Activated T-cell treated with anti-CD3 and anti-CD28 coated beads, Interleukin-2, amount 50 U/mL, for 72 hours (primary cell): ENCODE measurements around the gene WDR77. TPM values are rescaled to one million over a fixed set of nuclear protein-coding genes. Genes with fewer than 3 reads are reported as not detected.
A peak's percentile ranks its signal among the peaks of the same experiment; 100 is the strongest.

Experiments used
- ATAC-seq, 2 donors: fragments of 150-1000 bp; cut with Tn5 transposase; replicated peaks in 1 of 2; 2 replicates each; pipeline ENCODE4 v1.10.0; 2021; ENCODE audit warnings: moderate library complexity in 2 of 2, mild to moderate bottlenecking in 1 of 2
- DNase-seq, 2 donors: peaks; one replicate each; pipeline ENCODE4 v3.0.0; 2021 to 2022; ENCODE audit warnings: mixed read lengths in 1 of 2
- H3K27ac Mint-ChIP-seq: one replicate; pipeline ENCODE4 v1.8.0; 2022; ENCODE audit warnings: mild to moderate bottlenecking, moderate library complexity, mixed read lengths
- H3K27me3 Mint-ChIP-seq: one replicate; pipeline ENCODE4 v1.8.0; 2022; ENCODE audit warnings: low read depth, mixed read lengths
- H3K36me3 Mint-ChIP-seq, 2 donors: one replicate each; pipeline ENCODE4 v1.8.0; 2022; ENCODE audit warnings: mixed read lengths in 2 of 2, mild to moderate bottlenecking in 1 of 2; ENCODE audit not compliant: insufficient read depth in 2 of 2
- H3K4me1 Mint-ChIP-seq: one replicate; pipeline ENCODE4 v1.8.0; 2022; ENCODE audit warnings: low read depth, mixed read lengths
- H3K4me3 Mint-ChIP-seq, 2 donors: one replicate each; pipeline ENCODE4 v1.8.0; 2022; ENCODE audit warnings: mild to moderate bottlenecking in 2 of 2, mixed read lengths in 2 of 2, moderate library complexity in 2 of 2
- H3K9me3 Mint-ChIP-seq, 2 donors: one replicate each; pipeline ENCODE4 v1.8.0; 2022; ENCODE audit warnings: mixed read lengths in 2 of 2
- total RNA-seq, 2 donors: library from RNA; stranded (reverse); gene quantifications; one replicate each; pipeline ENCODE4 v1.2.3, GENCODE V29; 2022

WDR77 gene
- total RNA-seq, 2 donors from 2014 or later, result 15.7 to 21.5 TPM

DNA sequence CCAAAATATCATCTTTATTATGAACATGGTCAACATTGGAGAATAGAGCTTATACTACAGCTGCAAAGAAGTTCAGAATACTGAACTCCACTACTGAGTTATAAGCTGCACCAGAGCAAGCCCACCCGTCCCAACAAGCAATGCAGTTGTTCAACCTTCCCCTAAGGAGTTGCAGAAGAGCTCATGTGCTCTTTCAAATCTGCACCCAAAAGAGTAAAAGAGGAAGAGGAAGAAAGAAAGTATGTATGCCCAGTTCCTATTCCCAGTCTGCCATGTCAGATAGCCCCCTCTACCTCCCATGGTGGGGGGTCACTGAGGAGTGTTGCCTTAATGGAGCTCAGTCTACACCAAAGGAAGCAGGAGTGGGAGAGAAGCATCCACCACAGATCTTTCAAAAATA lies 31.6 kb upstream of the WDR77 start:
- no peak overlapping the region for H3K27ac Mint-ChIP-seq
- no peaks in the 10 kb centered on the region for H3K9me3 Mint-ChIP-seq
- H3K4me3 Mint-ChIP-seq, result no peak overlapping the region
- no peak for ATAC-seq
- peaks cover 33% of the 10 kb centered on the region for H3K4me1 Mint-ChIP-seq
- no peak for DNase-seq
- peaks cover 2 to 7% of the 10 kb centered on the region in 2 donors for H3K36me3 Mint-ChIP-seq
- H3K27me3 Mint-ChIP-seq, result no peaks in the 10 kb centered on the region

DNA sequence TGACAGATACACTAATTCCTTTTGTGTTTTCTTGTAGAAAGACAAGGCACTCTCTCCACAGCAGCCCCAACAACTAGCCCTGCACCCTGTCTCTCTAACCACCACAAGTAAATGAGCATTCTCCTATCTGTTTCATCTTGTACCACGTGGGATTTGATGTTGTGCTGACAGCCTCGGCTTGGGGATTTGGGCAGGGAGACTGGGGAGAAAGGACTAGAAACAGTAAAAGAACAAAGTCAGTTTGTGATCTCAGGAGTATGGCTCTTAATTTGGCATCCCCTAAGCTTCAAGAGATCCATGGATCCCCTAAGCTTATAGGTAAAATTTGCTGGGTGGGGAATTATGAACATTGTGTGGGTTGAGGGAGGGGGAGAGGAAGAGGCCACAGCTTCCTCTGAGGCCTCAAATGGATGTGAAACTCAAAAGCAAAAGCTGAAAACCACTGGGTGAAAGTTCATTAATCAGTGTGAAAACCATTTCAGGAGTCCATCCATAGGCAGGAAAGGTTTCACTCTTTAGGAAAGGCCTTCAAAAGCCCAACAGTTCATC lies 27.8 kb upstream of the WDR77 start:
- Mint-ChIP-seq H3K4me3 (peak overlapping the region; percentile 50 to 80), H3K27me3 (no peaks in the 10 kb centered on the region), H3K4me1 (peaks cover 51% of the 10 kb centered on the region), H3K36me3 (peaks cover 5 to 7% of the 10 kb centered on the region in 2 donors), H3K9me3 (no peaks in the 10 kb centered on the region), H3K27ac (no peak overlapping the region)
- DNase-seq, result peak; percentile 31 to 41
- peak; percentile 50 to 58 for ATAC-seq

DNA sequence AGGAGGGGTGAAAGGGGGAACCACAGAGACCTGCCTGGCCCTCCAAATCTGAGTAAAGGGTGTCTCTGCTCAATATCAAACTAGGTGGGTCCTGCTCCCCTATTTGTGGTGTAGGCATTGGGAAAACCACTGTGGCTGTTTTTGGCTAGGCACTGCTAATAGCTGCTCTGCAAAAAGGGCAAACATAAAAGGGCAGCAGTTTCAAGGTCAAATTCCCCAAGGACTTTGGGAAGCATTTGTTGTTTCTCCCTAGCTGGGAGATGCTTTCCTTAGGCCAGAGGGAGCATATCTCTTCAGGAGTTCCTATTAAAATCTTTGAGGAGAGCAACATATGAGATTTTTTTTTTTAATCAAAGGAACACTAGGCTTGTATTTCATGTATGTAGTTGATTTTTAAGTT lies 27.2 kb upstream of the WDR77 start:
- no peak overlapping the region for H3K27ac Mint-ChIP-seq
- H3K36me3 Mint-ChIP-seq, result peaks cover 5 to 7% of the 10 kb centered on the region in 2 donors
- no peaks in the 10 kb centered on the region for H3K9me3 Mint-ChIP-seq
- H3K4me3 Mint-ChIP-seq, result peak overlapping the region; percentile 50 to 80
- no peak for ATAC-seq
- H3K4me1 Mint-ChIP-seq, result peaks cover 51% of the 10 kb centered on the region
- no peak for DNase-seq
- H3K27me3 Mint-ChIP-seq, result no peaks in the 10 kb centered on the region

DNA sequence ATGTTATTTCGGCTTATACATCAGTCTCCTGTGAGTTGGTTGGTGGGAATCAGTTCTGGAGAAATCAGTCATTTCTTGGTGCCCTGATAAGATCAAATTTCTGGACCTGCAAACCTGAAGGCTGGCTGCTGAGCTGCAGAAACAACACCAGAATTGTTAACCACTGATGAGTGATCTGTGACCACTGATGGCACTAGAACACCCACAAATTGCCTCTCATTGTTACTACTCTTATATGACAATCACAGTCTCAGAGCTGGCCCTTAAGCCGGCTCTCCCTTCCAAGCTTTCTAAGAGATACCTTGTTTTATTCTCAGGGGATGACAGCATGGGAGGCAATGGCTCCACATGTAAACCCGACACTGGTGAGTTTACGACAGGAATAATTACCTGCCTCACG lies 26.6 kb upstream of the WDR77 start:
- H3K27ac Mint-ChIP-seq, result peak overlapping the region; percentile 15
- H3K36me3 Mint-ChIP-seq, result peaks cover 5 to 7% of the 10 kb centered on the region in 2 donors
- DNase-seq, result peak; percentile 50 to 58
- no peaks in the 10 kb centered on the region for H3K9me3 Mint-ChIP-seq
- H3K4me3 Mint-ChIP-seq, result peak overlapping the region; percentile 50 to 80
- H3K4me1 Mint-ChIP-seq, result peaks cover 51% of the 10 kb centered on the region
- H3K27me3 Mint-ChIP-seq, result no peaks in the 10 kb centered on the region
- ATAC-seq, result peak; percentile 80 to 84

DNA sequence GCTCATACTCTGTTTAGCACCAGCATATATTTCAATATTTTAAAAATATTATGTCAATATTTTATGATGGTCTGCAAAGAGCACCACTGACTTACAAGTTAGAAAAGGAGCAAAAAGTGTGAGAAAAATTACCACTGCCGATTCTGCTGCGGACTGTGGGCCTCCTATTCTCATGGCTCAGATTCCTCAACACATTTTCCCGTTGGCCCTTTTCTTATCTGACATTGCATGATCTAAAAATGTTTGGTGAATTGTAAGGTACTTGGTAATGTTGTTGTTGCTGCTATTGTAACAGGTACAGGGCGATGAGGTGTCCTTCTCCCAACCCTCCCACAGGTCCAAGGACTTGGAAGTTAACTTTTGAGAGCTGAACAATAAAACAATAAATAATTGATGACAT lies 25.5 kb upstream of the WDR77 start:
- Mint-ChIP-seq H3K9me3 (no peaks in the 10 kb centered on the region), H3K4me3 (peak overlapping the region; percentile 80 to 93), H3K27ac (peak overlapping the region; percentile 95), H3K4me1 (peaks cover 51% of the 10 kb centered on the region), H3K27me3 (no peaks in the 10 kb centered on the region), H3K36me3 (peaks cover 5 to 7% of the 10 kb centered on the region in 2 donors)
- DNase-seq (no peak), ATAC-seq (no peak)

DNA sequence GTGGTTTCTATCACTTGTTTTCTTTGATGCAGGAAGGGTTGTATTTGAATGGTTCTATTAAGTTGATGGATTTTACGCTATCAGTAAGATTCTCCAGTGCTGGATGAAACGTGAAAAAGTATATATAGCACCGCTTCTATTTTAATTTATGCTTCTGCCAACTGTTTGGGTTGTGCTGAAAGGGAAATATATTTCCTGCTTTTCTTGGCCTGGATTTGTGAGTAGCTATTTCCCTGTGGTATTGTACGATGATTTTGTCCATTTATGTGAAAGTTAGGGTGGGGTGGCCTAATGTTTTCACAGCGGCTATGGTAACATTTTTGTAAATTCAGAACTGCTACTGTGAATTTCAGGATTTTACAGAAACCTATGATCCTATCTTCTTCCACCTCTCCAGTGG lies 25.1 kb upstream of the WDR77 start:
- Mint-ChIP-seq H3K36me3 (peaks cover 5 to 7% of the 10 kb centered on the region in 2 donors), H3K27ac (peak overlapping the region; percentile 95), H3K4me1 (peaks cover 51% of the 10 kb centered on the region), H3K9me3 (no peaks in the 10 kb centered on the region), H3K27me3 (no peaks in the 10 kb centered on the region), H3K4me3 (peak overlapping the region; percentile 80 to 93)
- ATAC-seq (no peak), DNase-seq (no peak)

DNA sequence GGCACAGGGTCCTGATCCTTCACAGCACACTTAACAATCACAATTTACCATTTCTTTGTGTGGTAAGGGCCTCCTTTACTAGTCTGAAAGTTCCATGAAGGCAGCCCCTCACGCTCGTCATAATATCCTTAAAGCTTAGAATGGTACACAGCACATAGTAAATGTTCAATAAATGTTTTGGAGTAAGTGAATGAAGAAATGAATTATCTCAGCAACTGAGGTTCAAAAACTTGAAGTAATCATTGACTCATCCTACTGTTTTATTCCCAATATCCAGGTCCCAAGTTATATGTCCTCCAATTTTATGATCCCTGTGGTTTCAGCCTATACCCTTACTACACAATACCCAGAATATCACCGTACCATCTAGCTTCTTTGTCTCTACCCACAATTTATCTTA lies 22.5 kb upstream of the WDR77 start:
- H3K4me3 Mint-ChIP-seq, result no peak overlapping the region
- H3K4me1 Mint-ChIP-seq, result peaks cover 31% of the 10 kb centered on the region
- H3K27ac Mint-ChIP-seq, result no peak overlapping the region
- ATAC-seq, result no peak
- DNase-seq, result no peak
- H3K27me3 Mint-ChIP-seq, result no peaks in the 10 kb centered on the region
- H3K9me3 Mint-ChIP-seq, result no peaks in the 10 kb centered on the region
- H3K36me3 Mint-ChIP-seq, result peaks cover 0 to 3% of the 10 kb centered on the region in 2 donors

DNA sequence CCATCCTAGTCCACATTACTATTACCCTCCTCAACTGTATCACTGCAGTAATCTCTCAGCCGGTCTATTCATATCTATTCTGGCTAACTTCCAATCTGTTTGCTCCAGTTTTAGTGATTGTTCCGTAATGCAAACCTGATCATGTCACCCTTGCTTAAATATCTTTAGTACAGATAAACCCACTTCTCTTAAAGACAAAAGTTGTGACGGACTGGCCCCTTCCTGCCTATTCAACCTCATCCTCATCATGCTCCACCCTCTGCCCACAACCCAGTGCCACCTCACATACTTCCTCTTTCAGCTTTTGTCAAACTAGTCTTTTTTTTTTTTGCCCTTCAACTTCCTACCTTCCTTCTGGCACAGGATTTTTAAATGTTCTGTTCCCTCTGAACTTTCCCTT lies 22.0 kb upstream of the WDR77 start:
- DNase-seq, result peak; percentile 71 to 74
- Mint-ChIP-seq H3K27me3 (no peaks in the 10 kb centered on the region), H3K9me3 (no peaks in the 10 kb centered on the region), H3K36me3 (peaks cover 0 to 3% of the 10 kb centered on the region in 2 donors), H3K27ac (no peak overlapping the region), H3K4me3 (no peak overlapping the region), H3K4me1 (peaks cover 25% of the 10 kb centered on the region)
- peak; percentile 73 to 82 for ATAC-seq

DNA sequence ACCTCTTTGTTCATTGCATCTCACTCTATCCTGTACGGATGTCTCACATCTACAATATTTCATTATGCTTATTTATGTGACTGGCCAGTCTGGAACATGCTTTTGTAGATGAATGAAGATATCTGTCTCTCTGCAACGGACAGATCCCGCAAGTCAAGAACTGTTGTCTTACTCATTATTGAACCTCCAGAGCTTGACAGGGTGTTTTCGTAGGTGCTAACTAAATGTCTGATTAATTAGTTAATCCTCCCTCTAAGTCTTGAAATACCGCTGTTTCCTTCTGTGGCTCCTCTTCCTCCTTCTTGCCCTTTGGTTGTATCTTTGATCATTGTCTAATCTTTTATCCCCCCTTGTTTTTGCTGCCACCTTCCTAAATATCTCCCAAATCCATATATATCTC lies 21.5 kb upstream of the WDR77 start:
- Mint-ChIP-seq H3K27me3 (no peaks in the 10 kb centered on the region), H3K4me1 (peaks cover 21% of the 10 kb centered on the region), H3K9me3 (no peaks in the 10 kb centered on the region), H3K27ac (no peak overlapping the region), H3K4me3 (no peak overlapping the region), H3K36me3 (peaks cover 0 to 3% of the 10 kb centered on the region in 2 donors)
- DNase-seq, result no peak
- no peak for ATAC-seq

DNA sequence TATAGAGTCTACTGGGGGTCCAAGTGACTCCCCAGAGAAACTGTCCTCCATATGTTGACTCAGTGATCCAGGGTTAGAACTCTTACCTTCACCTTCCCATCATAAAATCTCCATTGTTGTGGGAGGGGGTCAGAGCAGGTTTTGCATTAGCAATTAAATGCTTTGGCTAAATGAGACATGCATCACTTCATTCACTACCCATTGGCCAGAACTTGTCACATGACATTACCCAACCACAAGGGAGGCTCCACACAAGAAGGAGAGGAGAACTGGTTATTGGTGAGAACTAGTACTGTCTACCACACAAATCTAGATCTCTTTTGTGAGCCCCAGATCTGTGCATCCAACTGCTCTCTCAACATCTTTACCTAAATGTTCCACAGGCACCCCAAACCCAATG lies 20.5 kb upstream of the WDR77 start:
- Mint-ChIP-seq H3K27me3 (no peaks in the 10 kb centered on the region), H3K4me1 (peaks cover 11% of the 10 kb centered on the region), H3K4me3 (no peak overlapping the region), H3K27ac (no peak overlapping the region), H3K9me3 (no peaks in the 10 kb centered on the region), H3K36me3 (peaks cover 1 to 5% of the 10 kb centered on the region in 2 donors)
- DNase-seq (no peak), ATAC-seq (no peak)

DNA sequence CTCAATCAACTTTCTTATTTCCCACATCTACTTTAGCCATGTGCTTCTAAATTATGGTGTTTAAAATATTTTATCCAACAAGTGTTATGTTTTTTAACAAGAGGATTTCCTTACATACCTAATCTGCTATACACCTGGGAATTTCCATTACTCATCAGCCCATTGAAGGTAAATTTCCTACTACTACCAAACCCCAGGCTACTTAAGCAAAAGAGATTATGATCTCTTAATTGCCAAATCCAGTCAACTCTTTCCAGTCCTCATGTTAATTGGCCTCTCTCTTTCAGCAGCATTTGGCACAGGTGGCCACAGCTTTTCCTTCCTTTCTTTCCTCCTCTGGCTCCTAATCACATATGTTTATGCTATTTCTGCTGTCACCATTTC lies 19.7 kb upstream of the WDR77 start:
- DNase-seq (no peak), ATAC-seq (no peak)
- Mint-ChIP-seq H3K36me3 (peaks cover 5 to 6% of the 10 kb centered on the region in 2 donors), H3K27ac (no peak overlapping the region), H3K9me3 (no peaks in the 10 kb centered on the region), H3K4me3 (no peak overlapping the region), H3K4me1 (peaks cover 7% of the 10 kb centered on the region), H3K27me3 (no peaks in the 10 kb centered on the region)

DNA sequence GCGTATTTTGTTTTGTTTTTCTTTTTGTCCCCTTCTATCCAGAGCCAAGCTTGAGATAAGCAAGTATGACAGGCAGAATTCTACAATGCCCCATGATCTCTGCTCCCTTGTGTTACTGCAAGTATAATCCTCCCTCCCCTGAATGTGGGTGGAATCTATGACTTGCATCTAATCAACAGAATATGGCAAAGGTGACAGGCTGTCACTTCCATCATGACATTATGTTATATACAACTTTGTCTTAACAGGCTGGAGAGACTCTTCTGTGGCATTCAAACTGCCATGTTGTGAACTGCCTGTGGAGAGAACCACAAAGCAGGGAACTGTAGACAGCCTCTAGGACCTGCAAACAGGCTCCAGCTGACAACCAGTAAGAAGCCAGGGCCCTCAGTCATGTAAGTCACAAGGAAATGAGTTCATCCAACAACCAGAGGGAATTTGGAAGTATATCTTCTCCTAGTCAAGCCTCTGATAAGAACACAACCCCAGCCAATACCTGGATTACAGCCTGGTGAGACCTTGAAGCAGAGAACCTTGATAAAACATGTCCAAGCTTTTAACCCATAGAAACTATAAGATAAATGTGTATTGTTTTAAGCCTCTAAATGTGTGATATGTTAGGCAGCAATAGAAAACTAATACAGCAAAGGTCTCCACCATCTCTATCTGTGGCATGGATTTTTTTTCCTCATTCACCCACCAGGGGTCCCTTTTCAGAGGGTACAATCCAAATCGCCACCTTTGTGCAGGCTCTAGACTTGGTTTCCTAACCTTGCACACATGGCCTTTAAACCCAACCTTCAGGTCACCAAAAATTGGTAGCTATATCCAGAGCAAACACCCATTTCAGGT lies 19.0 kb upstream of the WDR77 start:
- ATAC-seq (no peak), DNase-seq (no peak)
- peaks cover 5 to 9% of the 10 kb centered on the region in 2 donors for H3K36me3 Mint-ChIP-seq
- no peak overlapping the region for H3K4me3 Mint-ChIP-seq
- no peaks in the 10 kb centered on the region for H3K27me3 Mint-ChIP-seq
- no peak overlapping the region for H3K27ac Mint-ChIP-seq
- H3K9me3 Mint-ChIP-seq, result no peaks in the 10 kb centered on the region
- H3K4me1 Mint-ChIP-seq, result peaks cover under 1% of the 10 kb centered on the region

DNA sequence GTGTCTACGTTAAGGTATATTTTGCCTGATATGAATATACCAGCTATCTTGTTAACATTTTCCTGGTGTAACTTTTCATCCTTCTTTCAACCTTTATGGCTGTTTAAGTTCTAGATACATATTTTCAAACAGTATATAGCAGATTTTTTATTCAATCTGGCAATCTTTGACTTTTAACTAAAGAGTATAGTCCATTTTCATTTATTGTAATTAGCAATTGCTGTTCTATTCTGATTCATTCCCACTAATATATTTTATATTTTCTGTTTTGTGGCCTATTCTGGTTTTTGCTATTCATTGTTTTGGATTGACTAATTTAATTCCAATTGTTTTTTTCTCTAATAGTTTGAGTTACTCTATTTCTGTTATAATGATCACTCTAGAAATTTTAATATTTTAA lies 17.4 kb upstream of the WDR77 start:
- H3K4me1 Mint-ChIP-seq, result no peaks in the 10 kb centered on the region

More for the DNA sequence above, 17.4 kb upstream of the WDR77 start:
- Mint-ChIP-seq H3K27ac (no peak overlapping the region), H3K9me3 (no peaks in the 10 kb centered on the region), H3K4me3 (no peak overlapping the region), H3K36me3 (peaks cover 2 to 19% of the 10 kb centered on the region in 2 donors), H3K27me3 (no peaks in the 10 kb centered on the region)
- DNase-seq, result no peak
- no peak for ATAC-seq
